ENCODE measurements around the gene FXYD7. TPM values are rescaled to one million over a fixed set of nuclear protein-coding genes. Genes with fewer than 3 reads are reported as not detected.

FXYD7 gene
- total RNA-seq, 2 donors from 2014 or later: not detected

DNA sequence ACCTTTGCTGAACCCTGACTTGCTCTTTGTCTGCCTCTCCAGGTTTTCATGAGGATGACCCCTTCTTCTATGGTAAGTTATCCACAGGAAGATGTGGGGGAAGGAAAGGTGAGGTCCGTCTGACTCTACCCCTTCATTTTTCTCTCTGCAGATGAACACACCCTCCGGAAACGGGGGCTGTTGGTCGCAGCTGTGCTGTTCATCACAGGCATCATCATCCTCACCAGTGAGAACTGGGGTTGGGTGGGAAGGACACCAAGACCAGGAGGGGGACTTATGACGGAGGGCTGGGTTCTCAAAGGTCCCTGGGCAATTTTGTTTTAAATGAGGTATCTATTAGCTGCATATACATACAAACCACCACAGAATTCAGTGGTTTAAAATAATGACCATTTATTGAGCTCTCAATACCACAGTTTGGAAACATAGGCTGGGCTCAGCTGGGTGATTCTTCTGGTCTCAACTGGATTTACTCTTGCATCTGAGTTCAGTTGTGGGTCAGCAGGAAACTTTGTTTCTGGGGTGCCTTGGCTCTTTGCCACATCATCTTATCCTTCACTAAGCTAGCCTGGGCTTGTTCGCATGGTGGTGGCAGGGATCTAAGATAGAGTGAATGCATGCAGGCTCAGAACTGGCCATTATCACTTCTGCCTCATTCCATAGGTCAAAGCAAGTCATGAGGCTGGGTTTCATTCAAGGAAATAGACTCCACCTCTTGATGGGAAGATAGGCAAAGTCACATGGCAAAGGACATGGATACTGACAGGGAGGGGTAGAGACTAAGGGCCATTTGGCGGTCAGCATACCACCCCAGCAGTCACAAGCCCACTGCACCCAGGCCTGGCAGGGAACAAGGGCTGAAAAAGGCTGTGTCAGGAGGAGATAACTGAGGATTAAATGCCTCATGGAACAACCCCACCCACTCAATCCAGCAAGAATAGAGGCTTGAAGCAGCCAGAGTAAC, 23.3 kb downstream of the FXYD7 start:
- no peak overlapping the region for H3K27ac ChIP-seq
- no peak for DNase-seq (ENCODE audit: low spot score)
- peaks cover 55% of the 10 kb centered on the region for H3K36me3 ChIP-seq
- H3K4me1 ChIP-seq: no peaks in the 10 kb centered on the region
- peaks cover 0 to 25% of the 10 kb centered on the region in 2 donors for H3K9me3 ChIP-seq
- H3K27me3 ChIP-seq: no peaks in the 10 kb centered on the region
- TF ChIP-seq, protein P1, sequence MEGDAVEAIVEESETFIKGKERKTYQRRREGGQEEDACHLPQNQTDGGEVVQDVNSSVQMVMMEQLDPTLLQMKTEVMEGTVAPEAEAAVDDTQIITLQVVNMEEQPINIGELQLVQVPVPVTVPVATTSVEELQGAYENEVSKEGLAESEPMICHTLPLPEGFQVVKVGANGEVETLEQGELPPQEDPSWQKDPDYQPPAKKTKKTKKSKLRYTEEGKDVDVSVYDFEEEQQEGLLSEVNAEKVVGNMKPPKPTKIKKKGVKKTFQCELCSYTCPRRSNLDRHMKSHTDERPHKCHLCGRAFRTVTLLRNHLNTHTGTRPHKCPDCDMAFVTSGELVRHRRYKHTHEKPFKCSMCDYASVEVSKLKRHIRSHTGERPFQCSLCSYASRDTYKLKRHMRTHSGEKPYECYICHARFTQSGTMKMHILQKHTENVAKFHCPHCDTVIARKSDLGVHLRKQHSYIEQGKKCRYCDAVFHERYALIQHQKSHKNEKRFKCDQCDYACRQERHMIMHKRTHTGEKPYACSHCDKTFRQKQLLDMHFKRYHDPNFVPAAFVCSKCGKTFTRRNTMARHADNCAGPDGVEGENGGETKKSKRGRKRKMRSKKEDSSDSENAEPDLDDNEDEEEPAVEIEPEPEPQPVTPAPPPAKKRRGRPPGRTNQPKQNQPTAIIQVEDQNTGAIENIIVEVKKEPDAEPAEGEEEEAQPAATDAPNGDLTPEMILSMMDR (IDR thresholded peaks at IDR 0.05): no peak
- H3K4me3 ChIP-seq: no peak overlapping the region

DNA sequence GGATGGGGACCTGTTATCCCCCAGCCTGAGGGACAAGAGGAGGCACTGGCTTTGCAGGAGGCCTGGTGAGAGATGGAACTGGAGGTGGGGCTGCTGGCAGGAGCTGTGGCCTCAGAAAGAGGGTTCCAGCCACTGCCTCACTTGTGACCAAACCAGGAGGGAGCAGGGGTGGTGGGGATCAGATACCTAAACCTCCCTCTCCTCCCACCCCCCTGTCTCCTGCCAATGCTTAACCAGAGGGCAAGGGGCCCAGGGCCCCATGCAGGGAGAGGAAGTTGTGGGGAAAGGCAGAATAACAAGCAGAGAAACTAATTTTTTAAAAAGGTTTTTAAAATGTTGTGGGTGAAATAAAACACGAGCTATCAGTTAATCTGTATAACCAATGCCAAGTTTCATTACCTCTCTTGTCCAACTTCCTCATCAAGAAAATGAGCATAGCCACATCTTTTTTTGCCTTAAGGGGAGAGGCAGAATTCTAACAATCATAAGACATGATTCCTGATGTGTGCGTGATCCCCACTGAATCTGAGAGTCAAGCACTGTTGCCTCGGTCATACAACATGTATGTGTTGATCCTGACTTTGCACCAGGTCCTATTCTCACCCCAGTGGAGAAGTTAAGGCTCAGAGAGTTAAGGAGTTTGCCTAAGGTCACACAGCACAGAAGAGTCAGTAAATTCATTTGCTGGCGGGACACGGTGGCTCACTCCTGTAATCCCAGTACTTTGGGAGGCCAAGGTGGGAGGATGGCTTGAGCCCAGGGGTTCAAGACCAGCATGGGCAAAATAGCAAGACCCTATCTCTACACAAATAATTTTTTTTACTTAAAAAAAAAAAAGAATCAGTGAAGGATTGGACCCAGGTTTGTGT, 24.4 kb downstream of the FXYD7 start:
- Histone ChIP-seq H3K9me3 (peaks cover 0 to 25% of the 10 kb centered on the region in 2 donors), H3K27ac (no peak overlapping the region), H3K36me3 (peaks cover 44% of the 10 kb centered on the region), H3K27me3 (no peaks in the 10 kb centered on the region), H3K4me1 (no peaks in the 10 kb centered on the region), H3K4me3 (no peak overlapping the region)
- no peak for DNase-seq (ENCODE audit: low spot score)
- TF ChIP-seq, protein P1 (IDR thresholded peaks at IDR 0.05): no peak

DNA sequence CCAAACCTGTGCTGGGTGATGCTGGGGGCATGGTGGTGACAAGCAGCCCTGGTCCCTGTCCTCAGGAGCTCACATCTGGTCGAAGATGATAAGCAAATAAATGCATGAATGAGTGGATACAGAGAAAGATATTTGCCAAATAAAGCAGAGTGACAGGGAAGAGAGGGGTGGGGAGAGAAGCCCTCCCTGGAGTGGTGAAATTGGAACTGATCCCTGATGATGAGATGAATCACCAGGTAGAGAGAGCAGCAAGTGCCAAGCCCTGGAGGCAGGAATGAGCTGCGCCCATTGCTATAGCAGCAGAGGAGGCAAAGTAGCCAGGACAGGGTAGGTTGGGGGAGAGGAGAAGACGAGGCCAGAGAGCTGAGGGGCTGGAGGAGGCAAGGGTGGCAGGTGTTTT, 25.1 kb downstream of the FXYD7 start:
- no peaks in the 10 kb centered on the region for H3K4me1 ChIP-seq
- peaks cover 0 to 25% of the 10 kb centered on the region in 2 donors for H3K9me3 ChIP-seq
- no peaks in the 10 kb centered on the region for H3K27me3 ChIP-seq
- H3K36me3 ChIP-seq: peaks cover 37% of the 10 kb centered on the region
- TF ChIP-seq, protein P1 (IDR thresholded peaks at IDR 0.05): no peak
- no peak overlapping the region for H3K27ac ChIP-seq
- no peak overlapping the region for H3K4me3 ChIP-seq
- DNase-seq (ENCODE audit: low spot score): no peak

DNA sequence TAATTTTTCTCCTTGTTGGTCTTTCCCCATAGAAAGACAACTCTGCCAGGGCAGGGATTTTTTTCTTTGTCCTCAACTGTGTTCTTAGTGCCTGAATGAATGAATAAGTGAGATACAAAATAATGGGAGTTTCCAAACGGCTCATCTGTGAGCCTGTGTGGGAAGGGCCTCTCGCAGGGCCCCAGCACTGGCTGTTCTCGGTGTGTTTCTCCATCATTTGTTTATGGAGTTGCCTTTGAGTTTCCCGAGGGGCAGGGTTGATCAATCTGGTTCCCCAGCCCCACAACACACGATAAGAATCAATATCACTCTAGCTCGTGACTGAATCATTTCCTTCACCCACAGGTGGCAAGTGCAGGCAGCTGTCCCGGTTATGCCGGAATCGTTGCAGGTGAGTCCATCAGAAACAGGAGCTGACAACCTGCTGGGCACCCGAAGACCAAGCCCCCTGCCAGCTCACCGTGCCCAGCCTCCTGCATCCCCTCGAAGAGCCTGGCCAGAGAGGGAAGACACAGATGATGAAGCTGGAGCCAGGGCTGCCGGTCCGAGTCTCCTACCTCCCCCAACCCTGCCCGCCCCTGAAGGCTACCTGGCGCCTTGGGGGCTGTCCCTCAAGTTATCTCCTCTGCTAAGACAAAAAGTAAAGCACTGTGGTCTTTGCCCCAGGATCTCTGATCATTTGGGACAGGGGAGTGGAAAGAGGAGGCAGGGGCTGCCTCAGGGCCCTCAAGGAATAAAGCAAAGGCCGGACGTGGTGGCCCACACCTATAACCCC, 26.4 kb downstream of the FXYD7 start:
- DNase-seq (ENCODE audit: low spot score): no peak
- Histone ChIP-seq H3K9me3 (peaks cover 0 to 19% of the 10 kb centered on the region in 2 donors), H3K27me3 (no peaks in the 10 kb centered on the region), H3K4me1 (no peaks in the 10 kb centered on the region), H3K4me3 (no peak overlapping the region), H3K27ac (no peak overlapping the region), H3K36me3 (peaks cover 27% of the 10 kb centered on the region)
- TF ChIP-seq, protein P1 (IDR thresholded peaks at IDR 0.05): no peak

DNA sequence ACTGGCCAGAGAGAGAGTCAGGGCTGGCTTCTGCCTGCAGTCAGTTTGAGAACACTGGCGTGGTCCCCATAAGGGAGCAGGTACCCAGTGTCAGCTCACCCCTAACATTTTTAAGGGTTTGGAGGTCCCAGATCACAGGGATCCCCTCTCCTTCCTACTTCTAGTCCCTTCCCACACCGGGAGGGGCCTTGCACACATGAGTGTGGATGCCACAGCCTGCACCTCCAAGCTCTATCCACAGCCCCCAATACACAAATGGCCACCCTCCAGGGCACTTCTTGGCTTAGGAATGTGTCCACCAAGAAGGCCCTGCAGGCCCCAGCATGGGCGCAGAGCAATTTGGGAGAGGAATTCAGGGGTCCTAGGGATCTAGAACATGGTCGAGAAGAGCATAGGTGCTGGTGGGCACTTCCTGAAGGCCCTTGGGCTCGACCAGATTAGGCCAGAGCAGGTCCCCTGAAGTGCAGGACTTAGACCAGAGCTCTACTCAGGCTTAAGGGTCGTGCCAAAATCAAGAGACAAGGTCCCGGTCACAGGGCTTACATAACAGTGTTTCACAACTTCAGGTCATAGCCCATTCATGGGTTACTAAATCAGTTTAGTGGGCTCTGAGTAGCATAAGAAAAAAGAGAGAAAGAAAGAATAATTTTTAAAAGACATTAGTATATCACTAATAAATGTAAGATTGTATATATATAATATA, 27.5 kb downstream of the FXYD7 start:
- no peak for DNase-seq (ENCODE audit: low spot score)
- Histone ChIP-seq H3K36me3 (peaks cover 17% of the 10 kb centered on the region), H3K27ac (no peak overlapping the region), H3K27me3 (no peaks in the 10 kb centered on the region), H3K4me1 (no peaks in the 10 kb centered on the region), H3K4me3 (no peak overlapping the region), H3K9me3 (peaks cover 0 to 12% of the 10 kb centered on the region in 2 donors)
- TF ChIP-seq, protein P1 (IDR thresholded peaks at IDR 0.05): no peak
